Liver (tissue), 9 donors: Measurements from ENCODE around the gene STAT5B. TPM values are rescaled to one million over a fixed set of nuclear protein-coding genes. Genes with fewer than 3 reads are reported as not detected.
"Not testable (repeated sequence)": the region's sequence is repeated elsewhere in the genome, so short reads cannot be mapped to it uniquely, and the experiment has no call there.

ENCODE experiments used
- DNase-seq: peaks from one replicate; pipeline ENCODE4 v3.0.0-alpha.2; 2017; ENCODE audit warnings: low spot score
- H3K27ac ChIP-seq, 2 donors: one replicate each; pipeline ENCODE4 v1.7.0; 2013; ENCODE audit warnings: inconsistent platforms in 2 of 2, low read length in 2 of 2, control low read depth in 1 of 2, low read depth in 1 of 2, mild to moderate bottlenecking in 1 of 2
- H3K27me3 ChIP-seq, 4 donors: one replicate each; pipeline versions ENCODE4 v1.6.1 to v1.7.0; 2013; ENCODE audit warnings: low read length in 3 of 4, inconsistent platforms in 1 of 4, mild to moderate bottlenecking in 1 of 4, moderate library complexity in 1 of 4; ENCODE audit not compliant: control insufficient read depth in 4 of 4, insufficient read depth in 4 of 4
- H3K36me3 ChIP-seq, 4 donors: one replicate each; pipeline versions ENCODE4 v1.6.1 to v1.7.0; 2013; ENCODE audit warnings: low read length in 3 of 4, mild to moderate bottlenecking in 3 of 4, low read depth in 1 of 4, moderate library complexity in 1 of 4; ENCODE audit not compliant: control insufficient read depth in 4 of 4, insufficient read depth in 3 of 4
- H3K4me1 ChIP-seq, 4 donors: one replicate each; pipeline versions ENCODE4 v1.6.1 to v1.7.0; 2013; ENCODE audit warnings: low read length in 3 of 4, mild to moderate bottlenecking in 3 of 4, moderate library complexity in 1 of 4; ENCODE audit not compliant: control insufficient read depth in 4 of 4, insufficient read depth in 4 of 4
- H3K4me3 ChIP-seq, 3 donors: one replicate each; pipeline versions ENCODE4 v1.6.1 to v1.7.0; 2013; ENCODE audit warnings: low read length in 3 of 3, control low read depth in 1 of 3, low read depth in 1 of 3, mild to moderate bottlenecking in 1 of 3
- H3K9ac ChIP-seq, 2 donors: one replicate each; pipeline ENCODE4 v1.7.0; 2013; ENCODE audit warnings: low read length in 2 of 2, mild to moderate bottlenecking in 2 of 2, moderate library complexity in 2 of 2, control low read depth in 1 of 2, low read depth in 1 of 2
- H3K9me3 ChIP-seq, 4 donors: one replicate each; pipeline versions ENCODE4 v1.6.1 to v1.7.0; 2013; ENCODE audit warnings: low read length in 3 of 4; ENCODE audit not compliant: control insufficient read depth in 4 of 4
- FOXA1 ChIP-seq: IDR thresholded peaks from 2 replicates; pipeline ENCODE4 v1.6.1; 2016; ENCODE audit warnings: antibody characterized with exemption
- HNF4A ChIP-seq, 2 donors: conservative IDR thresholded peaks; 2 replicates each; pipeline ENCODE4 v1.6.1; 2016; ENCODE audit warnings: antibody characterized with exemption in 2 of 2, mild to moderate bottlenecking in 2 of 2
- HNF4G ChIP-seq: IDR thresholded peaks from 2 replicates; pipeline ENCODE4 v1.6.1; 2016; ENCODE audit warnings: antibody characterized with exemption
- JUND ChIP-seq, 2 donors: IDR thresholded peaks; 2 replicates each; pipeline ENCODE4 v1.6.1; 2016; ENCODE audit warnings: antibody characterized with exemption in 2 of 2
- NR2F2 ChIP-seq: IDR thresholded peaks from 2 replicates; pipeline ENCODE4 v1.6.1; 2016; ENCODE audit warnings: antibody characterized with exemption
- RAD21 ChIP-seq, 2 donors: IDR thresholded peaks; 2 replicates each; pipeline ENCODE4 v1.6.1; 2016; ENCODE audit warnings: antibody characterized with exemption in 2 of 2, mild to moderate bottlenecking in 2 of 2
- REST ChIP-seq: IDR thresholded peaks from 2 replicates; pipeline ENCODE4 v1.6.1; 2016; ENCODE audit warnings: antibody characterized with exemption, mild to moderate bottlenecking
- RXRA ChIP-seq, 2 donors: IDR thresholded peaks; 2 replicates each; pipeline ENCODE4 v1.6.1; 2017 to 2018; ENCODE audit warnings: antibody characterized with exemption in 2 of 2, mild to moderate bottlenecking in 1 of 2
- ZBTB33 ChIP-seq: IDR thresholded peaks from 2 replicates; pipeline ENCODE4 v1.6.1; 2016; ENCODE audit warnings: antibody characterized with exemption
- WGBS: extraction: QIAGEN DNeasy Blood & Tissue Kit; methylation state at CpG from one replicate; pipeline ENCODE4 v1.1.7; 2013; 5-methylcytosine and 5-hydroxymethylcytosine counted together
- polyA plus RNA-seq, 2 donors: library from polyadenylated mRNA; stranded (reverse) in 1 of 2; unstranded in 1 of 2; fragments of 200-250 nt in 1 of 2; fragments of >200 nt in 1 of 2; fragmentation: Nextera tagmentation in 1 of 2; extraction: Ambion mirVana in 1 of 2; gene quantifications; one replicate each; pipeline versions ENCODE4 v1.2.1 to v1.2.3, GENCODE V29; 2013 to 2015
- total RNA-seq, 2 donors: library from RNA; depleted of rRNA; stranded (reverse); fragments of >200 nt; gene quantifications; one replicate each; pipeline ENCODE4 v1.2.3, GENCODE V29; 2014
- TF ChIP-seq, protein P1 (sequence below): IDR thresholded peaks from 2 replicates; pipeline ENCODE4 v1.6.1; 2016; ENCODE audit warnings: antibody characterized with exemption
- donor health status: healthy.
- donor health status: healthy.
- donor health status: healthy.
- donor health status: healthy.
- donor health status: healthy.

The STAT5B gene
- total and polyA plus RNA-seq, 4 donors = 6.7 to 33.9 (median 21.6) TPM

- peaks cover 6 to 63% (median 24%) of the 10 kb centered on the region in 4 donors for H3K36me3 ChIP-seq
- H3K4me3 ChIP-seq = no peak overlapping the region
- H3K4me1 ChIP-seq = no peaks in the 10 kb centered on the region
- TF ChIP-seq NR2F2 (no peak), RXRA (IDR thresholded peaks at IDR 0.05) (no peak), REST (no peak), ZBTB33 (no peak), FOXA1 (no peak), HNF4G (no peak), JUND (IDR thresholded peaks at IDR 0.05) (no peak), RAD21 (IDR thresholded peaks at IDR 0.05) (no peak)
- TF ChIP-seq, protein P1, sequence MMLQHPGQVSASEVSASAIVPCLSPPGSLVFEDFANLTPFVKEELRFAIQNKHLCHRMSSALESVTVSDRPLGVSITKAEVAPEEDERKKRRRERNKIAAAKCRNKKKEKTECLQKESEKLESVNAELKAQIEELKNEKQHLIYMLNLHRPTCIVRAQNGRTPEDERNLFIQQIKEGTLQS = no peak
- 97% methylated on average over 6 of the region's 6 CpGs for WGBS
- H3K9ac ChIP-seq = no peak overlapping the region
- no peaks in the 10 kb centered on the region for H3K27me3 ChIP-seq
- no peak overlapping the region for H3K27ac ChIP-seq
- DNase-seq = no peak
- no peaks in the 10 kb centered on the region for H3K9me3 ChIP-seq
Measured at GRCh38 chr17:42210046-42210445, 66.1 kb downstream of the STAT5B start.

DNA sequence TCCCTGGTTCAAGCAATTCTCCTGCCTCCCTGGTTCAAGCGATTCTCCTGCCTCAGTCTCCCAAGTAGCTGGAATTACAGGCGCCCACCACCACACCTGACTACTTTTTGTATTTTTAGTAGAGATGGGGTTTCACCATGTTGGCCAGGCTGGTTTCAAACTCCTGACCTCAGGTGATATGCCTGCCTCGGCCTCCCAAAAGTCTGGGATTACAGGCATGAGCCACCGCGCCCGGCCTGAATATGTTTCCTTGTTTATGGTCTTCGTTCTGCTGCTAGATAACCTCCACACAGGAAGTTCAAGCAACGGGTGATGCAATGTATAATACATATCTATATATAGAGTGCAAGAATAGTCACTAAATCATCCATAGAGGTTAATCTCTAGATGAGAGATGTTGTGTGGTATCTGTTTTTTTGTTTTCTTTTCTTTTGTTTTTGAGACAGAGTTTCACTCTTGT lies 70.0 kb downstream of the STAT5B start:
- peaks cover 7 to 50% (median 26%) of the 10 kb centered on the region in 4 donors for H3K36me3 ChIP-seq
- H3K27me3 ChIP-seq, DNase-seq, H3K27ac ChIP-seq, H3K4me1 ChIP-seq, H3K9ac ChIP-seq, H3K9me3 ChIP-seq, H3K4me3 ChIP-seq: not testable (repeated sequence)
- 78% methylated on average over 8 of the region's 8 CpGs for WGBS

DNA sequence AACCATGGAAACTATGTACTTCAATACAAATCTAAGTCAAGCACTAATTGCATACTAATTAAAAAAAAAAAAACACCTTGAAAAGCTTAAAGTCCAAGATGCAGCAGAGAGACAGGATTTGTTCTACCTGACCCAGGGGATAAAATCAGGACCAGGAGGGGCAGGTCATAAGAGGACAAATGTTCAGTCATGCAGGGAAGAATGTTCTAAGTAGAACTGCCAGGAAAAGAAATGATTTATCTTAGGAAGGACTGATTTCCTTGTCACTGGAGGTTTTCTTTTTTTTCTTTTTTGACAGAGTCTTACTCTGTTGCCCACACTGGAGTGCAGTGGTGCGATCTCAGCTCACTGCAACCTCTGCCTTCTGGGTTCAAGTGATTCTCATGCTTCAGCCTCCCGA lies 72.8 kb downstream of the STAT5B start:
- 93% methylated on average over 2 of the region's 2 CpGs for WGBS
- Histone ChIP-seq H3K27me3 (no peaks in the 10 kb centered on the region), H3K9me3 (no peaks in the 10 kb centered on the region), H3K4me3 (no peak overlapping the region), H3K36me3 (peaks cover 4 to 31% (median 11%) of the 10 kb centered on the region in 4 donors), H3K27ac (no peak overlapping the region), H3K4me1 (peaks cover 9 to 16% (median 13%) of the 10 kb centered on the region in 4 donors), H3K9ac (no peak overlapping the region)
- no peak for TF ChIP-seq HNF4G
- no peak for TF ChIP-seq HNF4A (conservative IDR thresholded peaks at IDR 0.05)
- TF ChIP-seq ZBTB33 = no peak
- DNase-seq = no peak
